Activated naive CD4-positive, alpha-beta T cell treated with anti-CD3 and anti-CD28 coated beads, Interleukin-2, amount 10 ng/mL, durations not matched to agents 7 days and 5 days (primary cell): ENCODE measurements around the gene XRN2.
A peak's percentile ranks its signal among the peaks of the same experiment; 100 is the strongest.

Source experiments
- CTCF ChIA-PET: fragments of 350-600 bp; sonication (Branson Sonifier 250); formaldehyde crosslinking; loops from one replicate; lab custom pipeline; 2021; ENCODE audit warnings: antibody characterized with exemption; lab: Charles Lee
- DNase-seq: peaks from one replicate; pipeline ENCODE4 v3.0.0-alpha.2; 2020
- H3K27ac Mint-ChIP-seq: one replicate; pipeline ENCODE4 v1.8.0; 2021; ENCODE audit warnings: mild to moderate bottlenecking, moderate library complexity, mixed read lengths
- H3K27me3 Mint-ChIP-seq: one replicate; pipeline ENCODE4 v1.8.0; 2021; ENCODE audit warnings: mild to moderate bottlenecking, mixed read lengths
- H3K36me3 Mint-ChIP-seq: one replicate; pipeline ENCODE4 v1.8.0; 2021; ENCODE audit warnings: mixed read lengths
- H3K4me1 Mint-ChIP-seq: one replicate; pipeline ENCODE4 v1.8.0; 2021; ENCODE audit warnings: mixed read lengths
- H3K4me3 Mint-ChIP-seq: one replicate; pipeline ENCODE4 v1.8.0; 2021; ENCODE audit warnings: mild to moderate bottlenecking, moderate library complexity, mixed read lengths
- H3K9me3 Mint-ChIP-seq: one replicate; pipeline ENCODE4 v1.8.0; 2021; ENCODE audit warnings: mixed read lengths

XRN2 gene

DNA sequence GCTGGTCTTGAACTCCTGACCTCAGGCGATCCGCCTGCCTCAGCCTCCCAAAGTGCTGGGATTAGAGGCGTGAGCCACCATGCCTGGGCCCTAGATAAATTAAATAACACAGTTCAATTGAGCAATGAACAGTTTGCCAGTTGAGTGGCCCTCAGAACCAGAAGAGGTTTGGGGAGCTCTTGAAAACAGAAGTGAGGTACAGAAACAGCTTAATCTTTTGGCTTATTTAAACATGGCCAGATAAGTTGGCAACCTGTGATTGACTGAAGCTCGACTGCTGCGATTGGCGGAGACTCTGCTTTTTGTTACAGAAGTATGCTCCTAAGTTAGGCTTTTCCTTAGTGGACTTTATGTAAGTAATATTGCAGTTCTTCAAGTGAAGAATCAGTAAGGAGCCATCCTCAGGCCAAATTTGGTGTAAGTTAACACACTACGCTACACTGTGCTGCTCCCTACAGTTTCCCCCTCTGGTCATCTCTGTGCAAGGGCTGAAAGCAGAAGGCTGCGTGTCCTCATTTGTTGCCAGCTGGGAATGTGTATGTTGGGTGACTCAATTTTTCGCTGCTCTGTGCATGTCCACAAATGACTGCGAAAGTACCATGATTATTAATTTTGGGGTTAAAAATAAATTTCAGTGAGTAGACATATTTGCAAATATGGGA lies 9.8 kb downstream of the XRN2 start:
- Mint-ChIP-seq H3K36me3 (peaks cover 37% of the 10 kb centered on the region), H3K4me1 (peaks cover 58% of the 10 kb centered on the region), H3K4me3 (no peak overlapping the region), H3K9me3 (peaks cover 4% of the 10 kb centered on the region), H3K27me3 (no peaks in the 10 kb centered on the region), H3K27ac (no peak overlapping the region)
- CTCF ChIA-PET: no interaction called here
- no peak for DNase-seq

DNA sequence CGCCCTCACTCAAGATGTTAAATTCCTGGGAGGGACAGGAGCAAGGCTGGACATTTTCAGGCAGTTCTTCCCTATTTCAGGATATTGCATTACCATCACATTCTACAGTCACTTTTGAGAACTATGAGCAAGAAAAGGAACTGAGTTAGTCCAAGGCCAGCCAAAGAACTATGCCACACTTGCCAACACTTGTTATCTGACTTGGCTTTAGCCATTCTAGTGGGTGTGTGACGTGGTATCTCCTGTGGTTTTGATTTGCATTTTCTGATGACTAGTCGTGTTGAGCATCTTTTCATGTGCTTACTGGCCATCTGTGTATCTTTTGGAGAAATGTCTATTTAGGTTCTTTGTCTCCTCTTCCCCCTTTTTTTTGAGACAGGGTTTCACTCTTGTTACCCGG lies 12.0 kb downstream of the XRN2 start:
- Mint-ChIP-seq H3K27ac (no peak overlapping the region), H3K4me3 (no peak overlapping the region), H3K27me3 (no peaks in the 10 kb centered on the region), H3K36me3 (peaks cover 20% of the 10 kb centered on the region), H3K9me3 (peaks cover 7% of the 10 kb centered on the region), H3K4me1 (peaks cover 37% of the 10 kb centered on the region)
- CTCF ChIA-PET: interaction anchor here (0.7 kb wide), 1 partner anchor 260 kb away, joined by 3 read pairs; no protein-coding TSS in a partner anchor
- no peak for DNase-seq

DNA sequence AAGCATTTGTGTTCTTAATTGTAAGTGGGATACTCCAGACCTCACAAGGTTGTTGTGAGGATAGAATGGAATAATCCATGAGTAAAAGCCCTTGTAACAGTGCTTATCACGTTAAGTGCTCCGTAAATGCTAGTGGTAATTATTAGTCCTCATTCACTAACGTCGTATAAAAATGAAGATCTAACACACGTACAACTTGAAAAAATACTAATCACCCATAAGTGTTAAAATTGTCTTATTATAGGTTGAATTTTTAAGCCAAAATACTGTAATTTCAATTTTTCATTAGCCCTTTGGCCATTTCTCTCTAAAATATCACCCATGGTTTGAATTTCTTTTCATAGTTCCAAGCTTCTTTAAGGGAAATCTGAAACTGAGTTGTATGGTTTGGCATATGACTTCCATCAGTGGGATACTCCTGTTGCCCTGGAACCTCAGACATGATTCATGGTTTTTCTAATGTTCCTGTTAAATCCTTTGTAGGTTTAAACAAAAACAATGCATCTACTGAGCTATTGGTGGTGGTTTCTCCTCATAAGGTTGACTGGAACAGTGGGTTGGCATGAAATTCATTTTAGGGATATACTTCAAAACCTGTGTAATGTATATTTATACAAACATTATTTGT lies 19.1 kb downstream of the XRN2 start:
- no peak overlapping the region for H3K27ac Mint-ChIP-seq
- peaks cover 24% of the 10 kb centered on the region for H3K9me3 Mint-ChIP-seq
- CTCF ChIA-PET: no interaction called here
- peaks cover 44% of the 10 kb centered on the region for H3K4me1 Mint-ChIP-seq
- no peaks in the 10 kb centered on the region for H3K27me3 Mint-ChIP-seq
- DNase-seq: no peak
- no peak overlapping the region for H3K4me3 Mint-ChIP-seq
- H3K36me3 Mint-ChIP-seq: peaks cover 45% of the 10 kb centered on the region

DNA sequence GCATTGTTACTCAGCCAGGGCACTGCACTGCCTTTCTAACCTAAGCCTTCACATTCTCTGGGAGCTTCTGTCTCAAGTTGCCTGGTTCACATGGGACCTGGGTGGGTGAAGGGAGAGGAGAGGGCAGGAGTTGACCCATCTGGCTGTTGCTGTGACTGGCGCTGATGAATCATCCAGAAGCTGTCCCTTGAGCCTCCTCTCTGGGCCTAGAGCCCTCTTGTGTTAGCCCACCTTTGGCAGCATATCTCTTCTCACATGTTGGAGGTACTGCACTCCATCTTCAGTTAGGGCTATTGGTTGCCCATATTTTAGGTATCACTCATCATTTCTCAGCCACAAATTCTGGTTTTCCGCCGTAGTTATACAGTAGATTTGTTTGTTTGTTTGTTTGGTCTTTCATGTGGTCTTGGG lies 19.8 kb downstream of the XRN2 start:
- peaks cover 44% of the 10 kb centered on the region for H3K4me1 Mint-ChIP-seq
- CTCF ChIA-PET: interaction anchor here (0.9 kb wide), 1 partner anchor 18 kb away, joined by 3 read pairs; no protein-coding TSS in a partner anchor
- H3K4me3 Mint-ChIP-seq: no peak overlapping the region
- peaks cover 44% of the 10 kb centered on the region for H3K36me3 Mint-ChIP-seq
- H3K27ac Mint-ChIP-seq: no peak overlapping the region
- no peak for DNase-seq
- no peaks in the 10 kb centered on the region for H3K27me3 Mint-ChIP-seq
- peaks cover 24% of the 10 kb centered on the region for H3K9me3 Mint-ChIP-seq

DNA sequence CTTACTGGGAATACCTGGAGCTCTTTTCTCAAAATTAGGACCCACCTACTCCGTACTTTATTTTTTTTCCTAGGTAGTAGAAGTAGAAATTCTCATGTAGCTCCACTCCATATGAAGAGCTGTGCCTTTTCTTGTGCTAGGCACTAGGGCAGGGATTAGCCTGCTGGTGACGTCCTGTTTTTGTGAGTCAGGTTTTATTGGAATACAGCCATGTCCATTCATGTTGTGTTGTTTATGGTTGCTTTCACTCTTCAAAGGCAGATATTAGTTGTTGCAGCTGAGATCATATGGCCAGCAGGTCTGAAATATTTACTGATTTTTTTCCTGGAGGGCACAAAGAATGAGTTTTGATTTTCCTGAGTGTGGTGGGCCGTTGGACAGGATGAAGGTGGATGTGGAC lies 20.5 kb downstream of the XRN2 start:
- no peak overlapping the region for H3K27ac Mint-ChIP-seq
- H3K4me3 Mint-ChIP-seq: no peak overlapping the region
- H3K36me3 Mint-ChIP-seq: peaks cover 50% of the 10 kb centered on the region
- CTCF ChIA-PET: interaction anchor here (0.9 kb wide), 1 partner anchor 19 kb away, joined by 3 read pairs; no protein-coding TSS in a partner anchor
- H3K27me3 Mint-ChIP-seq: no peaks in the 10 kb centered on the region
- H3K4me1 Mint-ChIP-seq: peaks cover 44% of the 10 kb centered on the region
- no peak for DNase-seq
- H3K9me3 Mint-ChIP-seq: peaks cover 24% of the 10 kb centered on the region

DNA sequence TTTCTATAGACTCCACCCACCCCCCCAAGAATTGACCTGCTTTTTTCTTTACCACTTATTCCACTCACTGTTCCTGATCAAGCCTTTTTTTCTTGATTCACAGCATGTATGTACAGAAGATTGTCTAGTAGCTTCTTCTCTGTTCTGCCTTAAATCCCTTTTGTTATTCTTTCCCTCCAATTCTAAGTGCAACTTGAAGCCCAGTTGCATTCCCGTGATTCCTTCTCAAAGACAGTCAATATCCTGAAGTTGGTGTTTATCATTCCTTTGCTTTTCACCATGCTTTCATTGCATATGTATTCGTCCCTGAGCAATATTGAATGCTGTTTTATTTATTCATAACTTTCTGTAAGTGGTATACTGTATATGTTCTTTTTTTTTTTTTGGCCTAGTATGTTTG lies 21.0 kb downstream of the XRN2 start:
- H3K4me1 Mint-ChIP-seq: peaks cover 44% of the 10 kb centered on the region
- no peaks in the 10 kb centered on the region for H3K27me3 Mint-ChIP-seq
- DNase-seq: no peak
- CTCF ChIA-PET: interaction anchor here (0.9 kb wide), 1 partner anchor 20 kb away, joined by 3 read pairs; no protein-coding TSS in a partner anchor
- no peak overlapping the region for H3K27ac Mint-ChIP-seq
- H3K9me3 Mint-ChIP-seq: peaks cover 22% of the 10 kb centered on the region
- H3K4me3 Mint-ChIP-seq: no peak overlapping the region
- peaks cover 48% of the 10 kb centered on the region for H3K36me3 Mint-ChIP-seq

DNA sequence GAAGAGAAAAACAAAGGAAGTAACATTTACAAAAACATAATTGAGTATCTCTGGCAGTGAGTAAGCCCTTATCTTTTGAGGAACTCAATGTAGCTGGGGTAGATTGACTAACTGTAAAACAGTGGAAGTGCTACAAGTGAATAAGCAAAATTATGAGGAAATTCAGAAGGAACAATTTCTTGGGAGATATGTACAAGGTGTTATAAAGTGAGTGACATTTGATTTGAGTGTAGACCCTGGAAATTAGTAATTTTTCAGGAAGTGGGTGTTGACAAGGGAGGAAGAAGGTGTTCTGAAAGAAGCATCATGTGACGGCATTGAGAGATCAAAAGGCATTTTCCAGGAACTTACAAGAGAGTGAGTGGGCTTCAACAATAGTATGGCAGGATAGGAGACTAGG lies 22.2 kb downstream of the XRN2 start:
- Mint-ChIP-seq H3K36me3 (peaks cover 50% of the 10 kb centered on the region), H3K9me3 (peaks cover 17% of the 10 kb centered on the region), H3K4me1 (peaks cover 44% of the 10 kb centered on the region), H3K4me3 (peak overlapping the region; percentile 11), H3K27me3 (no peaks in the 10 kb centered on the region), H3K27ac (peak overlapping the region; percentile 79)
- no peak for DNase-seq
- CTCF ChIA-PET: no interaction called here

DNA sequence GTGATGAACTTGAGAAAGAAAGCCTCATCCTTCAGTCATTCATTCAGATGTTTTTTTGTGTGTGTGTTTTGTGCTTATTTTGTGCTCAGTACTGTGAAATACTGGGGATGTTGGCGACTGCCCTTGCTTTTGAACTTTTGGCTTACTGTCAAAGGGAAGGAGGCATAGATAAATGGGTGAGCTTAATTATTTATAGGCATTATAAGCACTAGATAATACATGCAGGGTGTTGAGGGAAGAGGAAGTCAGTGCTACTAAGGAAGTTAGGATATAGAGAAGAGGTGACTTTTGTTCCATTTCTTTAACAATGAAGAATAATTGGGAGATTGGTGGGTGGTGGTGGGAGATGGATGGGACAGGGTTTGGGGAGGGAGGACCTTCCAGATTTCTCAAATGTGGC lies 23.6 kb downstream of the XRN2 start:
- no peak for DNase-seq
- peaks cover 12% of the 10 kb centered on the region for H3K9me3 Mint-ChIP-seq
- no peaks in the 10 kb centered on the region for H3K27me3 Mint-ChIP-seq
- no peak overlapping the region for H3K4me3 Mint-ChIP-seq
- H3K36me3 Mint-ChIP-seq: peaks cover 48% of the 10 kb centered on the region
- H3K27ac Mint-ChIP-seq: no peak overlapping the region
- peaks cover 44% of the 10 kb centered on the region for H3K4me1 Mint-ChIP-seq
- CTCF ChIA-PET: no interaction called here

DNA sequence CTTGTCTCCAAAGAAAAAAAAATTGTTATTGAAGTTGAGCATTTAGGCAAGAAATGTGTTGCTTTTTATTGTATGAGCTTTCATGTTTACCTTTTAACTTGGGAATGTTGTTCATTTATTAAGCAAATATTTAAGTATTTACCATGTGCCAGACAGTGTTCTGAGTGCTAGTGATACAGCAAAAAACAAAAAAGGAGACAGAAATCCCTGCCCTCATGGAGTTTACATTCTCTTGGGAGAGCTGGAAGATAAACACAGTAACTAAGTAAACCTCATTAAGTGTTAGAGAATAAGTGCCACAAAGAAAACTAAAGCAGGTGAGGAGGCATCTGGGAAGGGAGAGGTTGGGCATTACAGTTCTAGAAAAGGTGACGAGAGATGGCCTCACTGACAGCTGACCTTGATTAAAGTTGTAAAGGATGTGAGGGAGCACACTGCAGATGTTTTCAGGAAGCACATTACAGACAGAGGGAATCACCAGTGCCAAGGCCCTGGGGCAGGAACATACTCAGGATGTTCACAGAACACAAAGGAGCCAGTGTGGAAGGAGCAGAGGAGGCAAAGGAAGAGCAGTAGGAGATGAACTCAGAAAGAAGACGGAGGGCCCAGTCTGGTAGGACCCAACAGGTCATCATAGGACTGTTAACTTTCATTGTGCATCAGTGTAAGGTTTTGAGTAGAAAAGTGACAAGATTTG lies 33.5 kb downstream of the XRN2 start:
- Mint-ChIP-seq H3K4me3 (no peak overlapping the region), H3K27me3 (no peaks in the 10 kb centered on the region), H3K4me1 (peaks cover 5% of the 10 kb centered on the region), H3K27ac (no peak overlapping the region), H3K9me3 (no peaks in the 10 kb centered on the region), H3K36me3 (peaks cover 76% of the 10 kb centered on the region)
- CTCF ChIA-PET: no interaction called here
- DNase-seq: no peak

DNA sequence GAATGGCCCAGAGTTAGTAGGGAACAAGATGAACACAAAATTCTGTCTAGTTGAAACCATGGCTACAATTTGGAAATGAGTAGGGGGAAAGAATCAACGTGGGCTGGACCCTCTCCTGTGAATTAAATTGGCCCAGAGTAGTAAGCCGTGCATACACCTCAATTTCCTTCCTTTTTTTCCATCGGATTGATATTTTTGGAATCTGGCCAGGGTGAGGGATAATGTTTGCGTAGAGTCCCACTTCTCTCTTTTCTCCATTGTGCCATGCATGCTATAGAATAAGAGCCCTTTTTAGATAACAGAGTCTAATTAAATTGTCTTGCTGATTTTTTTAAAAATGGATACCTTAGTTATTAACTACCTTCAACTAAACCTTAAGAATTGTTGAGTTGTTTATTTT lies 35.2 kb downstream of the XRN2 start:
- Mint-ChIP-seq H3K27ac (no peak overlapping the region), H3K9me3 (no peaks in the 10 kb centered on the region), H3K4me1 (peaks cover 5% of the 10 kb centered on the region), H3K36me3 (peaks cover 71% of the 10 kb centered on the region), H3K27me3 (no peaks in the 10 kb centered on the region), H3K4me3 (no peak overlapping the region)
- CTCF ChIA-PET: no interaction called here
- DNase-seq: no peak

DNA sequence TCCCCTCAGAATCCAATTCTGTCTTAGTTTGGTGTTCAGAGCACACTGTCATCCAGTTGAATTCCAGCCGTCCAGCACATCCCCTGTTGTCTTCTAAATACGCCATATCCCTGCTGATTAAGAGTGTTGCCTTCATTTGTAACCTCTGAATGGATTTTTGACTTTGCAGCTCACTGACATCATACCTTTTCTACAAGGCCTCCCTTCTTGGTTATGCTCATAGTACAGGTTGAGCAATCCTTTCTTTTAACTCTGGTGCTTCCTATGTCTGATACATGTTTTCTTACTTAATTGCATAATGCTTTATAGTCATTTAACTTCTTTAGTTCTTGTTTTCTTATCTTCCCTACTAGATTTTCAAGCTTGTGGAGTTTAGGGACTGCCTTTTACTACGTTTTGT lies 36.4 kb downstream of the XRN2 start:
- H3K27ac Mint-ChIP-seq: no peak overlapping the region

DNA sequence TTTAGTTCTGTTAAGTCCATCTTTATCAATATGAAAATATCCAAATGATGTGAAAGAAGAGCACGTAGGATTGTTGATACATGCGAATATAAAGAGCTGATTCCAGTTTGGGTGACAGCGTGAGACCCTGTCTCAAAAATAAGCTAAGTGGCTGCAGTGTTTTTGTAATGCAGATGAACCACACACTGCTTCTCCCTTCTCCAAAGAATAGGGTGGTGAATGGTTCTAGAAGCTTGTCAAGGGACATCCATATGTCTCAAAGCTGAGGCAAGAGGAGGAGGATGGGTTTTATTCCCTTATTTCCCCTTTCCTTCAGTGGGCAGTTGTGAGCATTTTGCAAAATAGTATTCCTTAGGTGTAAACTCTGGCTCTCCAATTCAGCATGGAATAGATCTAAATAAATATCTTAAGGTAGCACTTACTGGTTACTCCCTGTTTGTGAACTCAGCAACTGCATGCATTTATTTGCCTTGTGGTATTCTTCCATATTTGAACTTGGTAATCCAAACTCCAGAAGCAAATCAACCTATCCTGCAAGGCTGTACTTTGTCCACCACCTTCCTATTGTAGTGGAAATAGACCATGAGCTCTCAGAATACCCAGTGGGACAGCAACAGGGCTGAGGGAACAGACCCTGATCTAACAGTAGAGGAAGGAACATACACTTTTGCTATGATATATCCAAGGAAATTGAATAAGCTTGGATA lies 38.0 kb downstream of the XRN2 start:
- CTCF ChIA-PET: no interaction called here
- peaks cover 56% of the 10 kb centered on the region for H3K36me3 Mint-ChIP-seq
- DNase-seq: no peak
- H3K4me1 Mint-ChIP-seq: no peaks in the 10 kb centered on the region
- no peaks in the 10 kb centered on the region for H3K27me3 Mint-ChIP-seq
- H3K9me3 Mint-ChIP-seq: no peaks in the 10 kb centered on the region
- no peak overlapping the region for H3K4me3 Mint-ChIP-seq
- no peak overlapping the region for H3K27ac Mint-ChIP-seq

More for the DNA sequence above, 36.4 kb downstream of the XRN2 start:
- DNase-seq: no peak
- H3K36me3 Mint-ChIP-seq: peaks cover 66% of the 10 kb centered on the region
- no peaks in the 10 kb centered on the region for H3K9me3 Mint-ChIP-seq
- peaks cover 5% of the 10 kb centered on the region for H3K4me1 Mint-ChIP-seq
- CTCF ChIA-PET: interaction anchor here (0.9 kb wide), 1 partner anchor 104 kb away, joined by 3 read pairs; no protein-coding TSS in a partner anchor
- H3K4me3 Mint-ChIP-seq: no peak overlapping the region
- H3K27me3 Mint-ChIP-seq: no peaks in the 10 kb centered on the region

DNA sequence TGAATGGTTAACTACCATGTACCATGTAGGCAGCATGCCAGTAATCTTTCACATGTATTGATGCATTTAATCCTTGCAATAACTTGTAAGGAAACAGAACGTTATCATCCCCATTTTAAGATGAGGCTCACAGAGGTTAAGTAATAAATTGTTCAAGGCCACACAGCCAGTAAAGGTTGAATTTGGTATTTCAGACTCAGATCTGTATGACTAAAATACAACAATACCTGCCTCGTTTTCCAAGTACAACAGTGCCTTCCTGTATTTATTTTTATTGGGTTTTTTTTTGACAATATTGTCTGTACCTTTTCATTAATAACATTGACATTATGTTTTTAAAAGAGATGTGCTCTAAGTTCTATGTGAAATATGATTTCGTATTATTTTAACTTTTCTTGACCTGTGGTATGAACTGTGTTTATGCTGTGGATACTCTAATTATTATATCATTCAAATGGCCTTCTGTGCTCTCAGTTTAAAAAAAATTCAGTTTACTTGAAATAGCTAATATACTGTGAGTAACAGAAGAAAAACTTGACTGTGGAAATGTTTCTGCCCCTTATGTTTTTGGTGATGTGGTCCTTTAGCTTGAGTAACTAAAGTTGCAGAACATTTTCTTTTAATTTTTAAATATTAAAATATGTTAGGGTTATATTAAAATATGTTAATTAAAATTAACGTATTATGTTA lies 39.7 kb downstream of the XRN2 start:
- CTCF ChIA-PET: no interaction called here
- no peak for DNase-seq
- Mint-ChIP-seq H3K9me3 (no peaks in the 10 kb centered on the region), H3K36me3 (peaks cover 48% of the 10 kb centered on the region), H3K27me3 (no peaks in the 10 kb centered on the region), H3K27ac (no peak overlapping the region), H3K4me1 (no peaks in the 10 kb centered on the region), H3K4me3 (no peak overlapping the region)
